ENCODE results near the gene ZNF827. TPM values are rescaled to one million over a fixed set of nuclear protein-coding genes. Genes with fewer than 3 reads are reported as not detected.

ZNF827 gene
- total RNA-seq, 1 donor = 9.1 TPM

DNA sequence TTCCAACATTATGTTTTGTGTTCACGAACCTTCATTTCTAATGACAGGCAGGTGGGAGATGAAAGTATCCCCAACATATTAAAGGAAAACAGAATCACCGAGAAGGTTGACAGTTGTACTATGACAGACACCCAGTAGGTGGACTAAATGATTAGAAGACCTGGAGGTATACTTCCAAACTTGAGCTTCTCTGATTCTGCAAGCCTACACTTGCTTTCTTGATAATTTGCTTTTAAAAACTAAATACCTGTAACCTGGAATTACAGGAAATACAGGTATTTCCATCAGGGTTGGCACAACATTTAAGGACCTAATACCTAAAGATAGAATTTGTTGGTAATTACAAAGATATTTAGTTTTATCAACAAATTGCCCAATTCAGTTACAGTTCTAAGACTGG is 215.3 kb downstream of the ZNF827 start:
- H3K4me3 ChIP-seq (ENCODE audit: low read depth, low read length) = no peak overlapping the region
- TF ChIP-seq, protein P1, sequence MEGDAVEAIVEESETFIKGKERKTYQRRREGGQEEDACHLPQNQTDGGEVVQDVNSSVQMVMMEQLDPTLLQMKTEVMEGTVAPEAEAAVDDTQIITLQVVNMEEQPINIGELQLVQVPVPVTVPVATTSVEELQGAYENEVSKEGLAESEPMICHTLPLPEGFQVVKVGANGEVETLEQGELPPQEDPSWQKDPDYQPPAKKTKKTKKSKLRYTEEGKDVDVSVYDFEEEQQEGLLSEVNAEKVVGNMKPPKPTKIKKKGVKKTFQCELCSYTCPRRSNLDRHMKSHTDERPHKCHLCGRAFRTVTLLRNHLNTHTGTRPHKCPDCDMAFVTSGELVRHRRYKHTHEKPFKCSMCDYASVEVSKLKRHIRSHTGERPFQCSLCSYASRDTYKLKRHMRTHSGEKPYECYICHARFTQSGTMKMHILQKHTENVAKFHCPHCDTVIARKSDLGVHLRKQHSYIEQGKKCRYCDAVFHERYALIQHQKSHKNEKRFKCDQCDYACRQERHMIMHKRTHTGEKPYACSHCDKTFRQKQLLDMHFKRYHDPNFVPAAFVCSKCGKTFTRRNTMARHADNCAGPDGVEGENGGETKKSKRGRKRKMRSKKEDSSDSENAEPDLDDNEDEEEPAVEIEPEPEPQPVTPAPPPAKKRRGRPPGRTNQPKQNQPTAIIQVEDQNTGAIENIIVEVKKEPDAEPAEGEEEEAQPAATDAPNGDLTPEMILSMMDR (IDR thresholded peaks at IDR 0.05; ENCODE audit: insufficient read depth, low read depth, low read length) = no peak
- DNase-seq (ENCODE audit: low read depth) = no peak

DNA sequence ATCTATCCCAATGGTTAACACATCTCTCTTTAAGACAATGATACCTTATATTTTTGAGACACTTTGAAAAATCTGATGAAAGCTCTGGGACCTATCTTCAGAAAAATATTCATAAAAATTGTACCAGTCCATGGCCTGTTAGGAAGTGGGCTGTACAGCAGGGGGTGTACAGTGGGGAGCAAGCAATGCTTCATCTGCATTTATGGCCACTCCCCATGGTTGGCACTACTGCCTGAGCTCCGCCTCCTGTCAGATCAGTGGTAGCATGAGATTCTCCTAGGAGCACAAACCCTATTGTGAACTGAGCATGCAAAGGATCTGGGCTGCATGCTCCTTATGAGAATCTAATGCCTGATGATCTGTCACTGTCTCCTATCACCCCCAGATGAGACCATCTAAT is 216.1 kb downstream of the ZNF827 start:
- no peak for DNase-seq (ENCODE audit: low read depth)
- TF ChIP-seq, protein P1 (IDR thresholded peaks at IDR 0.05; ENCODE audit: insufficient read depth, low read depth, low read length) = no peak

DNA sequence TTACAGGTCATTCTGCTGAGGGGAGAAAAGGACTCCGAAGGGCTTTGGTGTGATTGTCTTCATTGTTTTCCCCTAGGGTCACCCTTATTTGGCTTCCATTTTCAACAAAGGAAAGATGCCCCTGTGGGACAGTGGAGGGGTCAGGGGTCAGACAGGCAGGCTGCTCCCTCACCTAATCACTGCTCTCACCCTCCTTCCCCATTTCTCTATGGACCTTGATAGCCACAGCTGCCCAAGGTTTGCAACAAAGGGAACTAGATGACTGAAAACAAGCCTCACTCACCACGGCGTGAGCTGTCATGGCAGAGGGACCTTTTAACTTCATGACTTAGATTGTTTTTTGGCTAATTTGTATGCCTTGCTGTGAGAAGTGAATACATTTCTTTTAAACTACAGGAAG is 218.0 kb downstream of the ZNF827 start:
- TF ChIP-seq, protein P1 (IDR thresholded peaks at IDR 0.05; ENCODE audit: insufficient read depth, low read depth, low read length) = no peak
- DNase-seq (ENCODE audit: low read depth) = no peak
- H3K4me3 ChIP-seq (ENCODE audit: low read depth, low read length) = no peak overlapping the region

More for the DNA sequence above, 216.1 kb downstream of the ZNF827 start:
- H3K4me3 ChIP-seq (ENCODE audit: low read depth, low read length) = no peak overlapping the region

DNA sequence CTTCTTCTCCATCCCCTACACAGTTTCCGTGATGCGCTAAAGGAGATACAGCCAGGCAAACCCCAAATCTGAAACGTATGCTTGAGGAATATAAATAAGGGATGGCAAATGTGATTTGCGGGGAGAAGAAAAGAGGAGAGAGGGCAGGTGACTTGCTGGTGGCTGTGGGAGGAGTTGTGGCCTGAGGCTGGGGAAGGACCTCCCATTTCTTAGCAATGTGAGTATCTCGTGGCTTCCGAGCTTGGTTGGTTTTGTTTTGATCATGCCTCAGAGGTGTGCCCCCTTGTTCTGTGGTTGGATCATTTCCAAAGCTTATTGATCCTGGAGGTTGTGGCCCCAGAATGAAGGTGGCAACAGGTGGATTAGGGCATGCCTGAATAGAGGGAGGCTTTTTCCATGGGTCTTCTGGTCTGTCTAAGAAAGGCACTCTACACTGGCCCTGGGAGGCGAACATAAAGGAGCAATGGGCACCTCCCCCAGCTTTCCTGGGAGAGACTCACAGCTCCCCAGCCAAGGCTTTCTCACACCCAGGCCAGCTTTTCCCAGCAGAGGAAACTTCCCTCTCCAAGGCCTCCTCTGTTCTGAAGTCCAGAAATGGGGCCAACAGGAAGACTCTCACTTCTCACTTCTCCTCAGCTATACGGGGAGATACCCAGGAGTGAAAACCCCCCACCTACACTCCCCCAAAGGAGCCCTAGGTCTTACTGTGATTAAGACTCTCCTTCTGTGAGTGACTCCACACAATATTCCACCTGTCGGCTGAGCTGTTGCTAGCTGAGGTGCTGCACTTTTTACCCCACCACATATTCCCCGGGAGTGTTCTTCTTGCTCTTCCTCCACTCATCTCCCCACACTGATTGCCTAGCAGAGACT is 218.6 kb downstream of the ZNF827 start:
- H3K4me3 ChIP-seq (ENCODE audit: low read depth, low read length) = no peak overlapping the region
- no peak for DNase-seq (ENCODE audit: low read depth)
- TF ChIP-seq, protein P1 (IDR thresholded peaks at IDR 0.05; ENCODE audit: insufficient read depth, low read depth, low read length) = no peak

DNA sequence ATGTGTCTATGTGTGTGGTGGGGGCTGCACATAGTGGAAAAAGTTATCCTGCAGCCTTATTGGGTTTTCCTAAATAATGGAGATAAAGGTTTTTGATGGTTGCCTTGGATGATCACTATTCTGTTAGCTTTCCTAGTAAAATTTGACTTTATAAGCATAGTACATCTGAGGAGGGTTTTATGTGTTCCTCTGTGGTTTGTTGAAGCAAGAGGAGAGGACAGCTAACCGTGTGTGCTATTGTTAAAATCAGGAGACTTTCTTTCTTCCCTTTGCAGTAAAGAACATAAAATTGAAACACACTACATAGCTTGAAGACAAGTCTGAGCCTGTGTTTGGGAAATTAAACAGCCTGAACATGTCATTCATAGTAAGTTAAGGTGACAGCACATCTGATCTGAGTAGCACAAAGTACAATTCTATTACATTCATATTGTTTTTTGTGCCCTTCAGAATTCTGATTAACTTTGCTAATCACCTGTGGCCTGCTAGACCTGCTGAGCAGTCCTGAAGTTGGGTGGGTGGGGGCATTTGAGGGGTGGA is 221.9 kb downstream of the ZNF827 start:
- no peak overlapping the region for H3K4me3 ChIP-seq (ENCODE audit: low read depth, low read length)
- TF ChIP-seq, protein P1 (IDR thresholded peaks at IDR 0.05; ENCODE audit: insufficient read depth, low read depth, low read length) = no peak
- DNase-seq (ENCODE audit: low read depth) = no peak

DNA sequence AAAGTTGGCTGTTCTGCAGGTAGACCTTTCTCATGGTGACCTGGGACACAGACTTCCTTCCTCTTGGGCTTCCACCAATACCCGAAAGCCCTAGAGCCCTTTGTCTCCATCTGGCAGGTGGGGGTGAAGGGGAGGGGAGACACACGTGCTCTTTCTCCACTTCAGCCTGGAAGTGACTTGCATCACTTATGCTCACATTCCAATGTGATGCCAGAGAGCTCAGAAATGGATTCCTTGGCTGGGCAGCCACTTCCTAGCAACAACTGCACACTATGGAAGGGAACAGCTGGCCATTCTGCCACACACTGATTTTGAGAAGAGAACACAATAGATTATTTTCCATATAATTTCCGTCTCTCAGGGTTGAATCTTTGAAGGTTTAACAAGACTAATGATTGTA is 222.4 kb downstream of the ZNF827 start:
- DNase-seq (ENCODE audit: low read depth) = no peak
- H3K4me3 ChIP-seq (ENCODE audit: low read depth, low read length) = no peak overlapping the region
- TF ChIP-seq, protein P1 (IDR thresholded peaks at IDR 0.05; ENCODE audit: insufficient read depth, low read depth, low read length) = no peak
